Brain microvascular endothelial cell (primary cell): Measurements from ENCODE around the gene PRRT1.

Experiments used
- DNase-seq: peaks from one replicate; pipeline ENCODE4 v3.0.0-alpha.2; 2020
- H3K27ac ChIP-seq: fragments of 250-450 bp; sonication (Bioruptor Pico); 2 replicates; pipeline ENCODE4 v1.5.1; 2020; ENCODE audit warnings: mild to moderate bottlenecking, moderate library complexity
- H3K27me3 ChIP-seq: fragments of 250-450 bp; sonication (Bioruptor Pico); replicated peaks from 2 replicates; pipeline ENCODE4 v1.5.1; 2020; ENCODE audit warnings: mild to moderate bottlenecking
- H3K36me3 ChIP-seq: fragments of 250-450 bp; sonication (Bioruptor Pico); replicated peaks from 2 replicates; pipeline ENCODE4 v1.5.1; 2020; ENCODE audit warnings: mild to moderate bottlenecking
- H3K4me3 ChIP-seq: 2 replicates; pipeline ENCODE4 v1.5.1; 2011; ENCODE audit warnings: low read depth, mild to moderate bottlenecking, control low read depth, low read length, moderate library complexity
- CTCF ChIP-seq: IDR thresholded peaks from 2 replicates; pipeline ENCODE4 v1.5.1; 2011; ENCODE audit warnings: low read depth, mild to moderate bottlenecking, moderate library complexity, low read length, control low read depth, inconsistent platforms; ENCODE audit errors: missing control alignments
- in situ Hi-C: cut with HindIII; loops from 2 replicates; pipeline ENCODE4 v1.10.0; 2017; ENCODE audit warnings: low sequenced_read_pairs, low pct_ligation_motif_present

Gene PRRT1

GRCh38 chr6:32179766-32180405 lies 28.1 kb upstream of the PRRT1 start:
- no peak for DNase-seq
- Histone ChIP-seq H3K27ac (no peak overlapping the region), H3K27me3 (no peaks in the 10 kb centered on the region), H3K36me3 (peaks cover 29% of the 10 kb centered on the region), H3K4me3 (no peak overlapping the region)
- in situ Hi-C loops: loop anchor here (10.0 kb wide), 1 partner anchor 55 kb away; the partner anchor contains the start of gene ATF6B
- TF ChIP-seq CTCF: no peak

GRCh38 chr6:32178547-32179440 lies 27.1 kb upstream of the PRRT1 start:
- Histone ChIP-seq H3K27me3 (no peaks in the 10 kb centered on the region), H3K36me3 (peaks cover 23% of the 10 kb centered on the region), H3K4me3 (peak overlapping the region; percentile 95), H3K27ac (peak overlapping the region; percentile 88)
- in situ Hi-C loops: no loop called here
- no peak for DNase-seq
- TF ChIP-seq CTCF: no peak

- in situ Hi-C loops: no loop called here
- Histone ChIP-seq H3K4me3 (peak within 1 kb of the TSS; percentile 95), H3K27me3 (no peaks in the 10 kb centered on the region), H3K27ac (peak within 1 kb of the TSS; percentile 88), H3K36me3 (peaks cover 15% of the 10 kb centered on the region)
- peak; percentile 100 for DNase-seq
- TF ChIP-seq CTCF: no peak
These were observed 26.2 kb upstream of the PRRT1 start, which contains the start of gene RNF5 for GRCh38 chr6:32177788-32178546. Gene RNF5, plus strand, starts transcription at chr6:32178405. Its CDS starts 107 bp downstream, at chr6:32178512.

- DNase-seq: peak; percentile 54
- Histone ChIP-seq H3K27me3 (no peaks in the 10 kb centered on the region), H3K27ac (peak overlapping the region; percentile 88), H3K36me3 (peaks cover 8% of the 10 kb centered on the region), H3K4me3 (peak overlapping the region; percentile 95)
- in situ Hi-C loops: no loop called here
- no peak for TF ChIP-seq CTCF
These were observed 25.5 kb upstream of the PRRT1 start for GRCh38 chr6:32177183-32177787.

- in situ Hi-C loops: no loop called here
- Histone ChIP-seq H3K36me3 (peaks cover 4% of the 10 kb centered on the region), H3K27me3 (no peaks in the 10 kb centered on the region), H3K4me3 (peak overlapping the region; percentile 95), H3K27ac (peak overlapping the region; percentile 88)
- no peak for TF ChIP-seq CTCF
- DNase-seq: no peak
These were observed 24.9 kb upstream of the PRRT1 start for GRCh38 chr6:32176476-32177182.
